GM12878 (cell line): Measurements from ENCODE around the gene RAPGEF4. TPM values are rescaled to one million over a fixed set of nuclear protein-coding genes. Genes with fewer than 3 reads are reported as not detected.

Experiments
- ATAC-seq: fragments of 200-7000 bp; cut with Tn5 transposase; 3 replicates; pipeline ENCODE4 v1.9.1; 2020; ENCODE audit warnings: mild to moderate bottlenecking, moderate library complexity
- BruUV-seq: library from RNA; stranded (reverse); fragments of 400-500 nt; replicated peaks from 2 replicates; lab custom pipeline; 2021; lab: Mats Ljungman, UMichigan
- CTCF ChIA-PET: fragments of 300-600 bp; sonication (Branson Sonifier 250); formaldehyde crosslinking; extraction: SDS; loops from one replicate; lab custom pipeline; 2021; ENCODE audit warnings: inconsistent platforms; lab: Yijun Ruan, JAX
- POLR2A ChIA-PET: fragments of 350-600 bp; formaldehyde crosslinking; extraction: SDS; loops from one replicate; lab custom pipeline; 2021; ENCODE audit warnings: inconsistent platforms; lab: Charles Lee
- RAD21 ChIA-PET: fragments of 300-600 bp; sonication (Branson Sonifier 250); formaldehyde crosslinking; loops from one replicate; lab custom pipeline; 2023; ENCODE audit warnings: antibody characterized with exemption; ENCODE audit not compliant: unreplicated experiment; lab: Charles Lee
- SMC1A ChIA-PET: fragments of 300-600 bp; sonication (Branson Sonifier 250); formaldehyde crosslinking; loops from one replicate; lab custom pipeline; 2023; ENCODE audit not compliant: unreplicated experiment, uncharacterized antibody; lab: Charles Lee
- DNase-seq: peaks from one replicate; pipeline ENCODE4 v3.0.0-alpha.2; 2011; ENCODE audit warnings: low read depth, low spot score
- FAIRE-seq: peaks from 3 replicates; lab custom pipeline; 2011; peaks lifted over from hg19 to GRCh38; lab: Jason Lieb, UNC
- H2AFZ ChIP-seq: 2 replicates; pipeline ENCODE4 v1.6.0; 2011; ENCODE audit warnings: low read depth, low read length, control low read depth; ENCODE audit not compliant: control insufficient read depth
- H3K27ac ChIP-seq: 2 replicates; pipeline ENCODE4 v1.5.1; 2011; ENCODE audit warnings: control low read depth; ENCODE audit not compliant: control insufficient read depth, insufficient read depth
- H3K27me3 ChIP-seq, 2 experiments: replicated peaks in 1 of 2; 2 replicates each; pipeline versions ENCODE4 v1.6.0 to v1.6.1; 2011; ENCODE audit warnings: low read length in 1 of 2; ENCODE audit not compliant: control insufficient read depth in 2 of 2, insufficient read depth in 2 of 2
- H3K36me3 ChIP-seq, 2 experiments: 2 replicates each; pipeline ENCODE4 v1.5.1; 2011; ENCODE audit warnings: low read length in 1 of 2; ENCODE audit not compliant: control insufficient read depth in 2 of 2, insufficient read depth in 2 of 2
- H3K4me1 ChIP-seq: 2 replicates; pipeline ENCODE4 v1.6.1; 2011; ENCODE audit warnings: mild to moderate bottlenecking, low read length, moderate library complexity, mixed read lengths; ENCODE audit not compliant: control insufficient read depth, insufficient read depth
- H3K4me2 ChIP-seq: 2 replicates; pipeline ENCODE4 v1.6.0; 2011; ENCODE audit warnings: control low read depth; ENCODE audit not compliant: control insufficient read depth, insufficient read depth
- H3K4me3 ChIP-seq: fragments of 200-600 bp; sonication (generic); 2 replicates; pipeline ENCODE4 v1.5.1; 2016
- H3K79me2 ChIP-seq: 2 replicates; pipeline ENCODE4 v1.6.0; 2011; ENCODE audit warnings: low read length; ENCODE audit not compliant: control insufficient read depth, insufficient read depth
- H3K9ac ChIP-seq: 2 replicates; pipeline ENCODE4 v1.8.0; 2011; ENCODE audit warnings: low read length, control low read depth, mixed read lengths; ENCODE audit not compliant: control insufficient read depth, insufficient read depth
- H3K9me3 ChIP-seq: replicated peaks from 3 replicates; pipeline ENCODE4 v1.5.1; 2011; ENCODE audit warnings: mild to moderate bottlenecking, low read length; ENCODE audit not compliant: control insufficient read depth, insufficient read depth
- H4K20me1 ChIP-seq: 2 replicates; pipeline ENCODE4 v1.6.0; 2011; ENCODE audit not compliant: control insufficient read depth, insufficient read depth
- ASH2L ChIP-seq: fragments of 300-600, 200-600 bp; sonication (generic); IDR thresholded peaks from 2 replicates; pipeline ENCODE4 v1.6.1; 2017; ENCODE audit warnings: low read depth, mild to moderate bottlenecking, borderline replicate concordance
- BCL11A ChIP-seq: IDR thresholded peaks from 2 replicates; pipeline ENCODE4 v1.6.1; 2011; ENCODE audit warnings: low read depth, low read length
- IRF3 ChIP-seq: fragments of 450-650 bp; IDR thresholded peaks from 2 replicates; pipeline ENCODE4 v1.6.1; 2014; ENCODE audit warnings: mild to moderate bottlenecking
- KLF5 ChIP-seq: fragments of 450-650 bp; IDR thresholded peaks from 2 replicates; pipeline ENCODE4 v1.6.1; 2014; ENCODE audit warnings: mild to moderate bottlenecking; ENCODE audit not compliant: partially characterized antibody
- POU2F2 ChIP-seq: IDR thresholded peaks from 3 replicates; pipeline ENCODE4 v1.6.1; 2011; ENCODE audit warnings: low read depth, mild to moderate bottlenecking, low read length, borderline replicate concordance
- ZNF592 ChIP-seq: fragments of 450-650 bp; IDR thresholded peaks from 2 replicates; pipeline ENCODE4 v1.6.1; 2017; ENCODE audit warnings: mild to moderate bottlenecking, moderate library complexity
- WGBS: methylation state at CpG from one replicate; pipeline ENCODE4 v1.1.6; 2016; ENCODE audit warnings: low lambda C conversion rate; ENCODE audit not compliant: insufficient replicate concordance, insufficient coverage; ENCODE audit errors: missing lambda C conversion rate; 5-methylcytosine and 5-hydroxymethylcytosine counted together
- in situ Hi-C: fragments of 300-500 bp; cut with MboI; formaldehyde crosslinking; loops from 9 replicates; pipeline ENCODE4 v1.14.3; 2018; ENCODE audit warnings: mixed read lengths
- intact Hi-C: fragments of 100-400 bp; cut with micrococcal nuclease; formaldehyde crosslinking; loops from one replicate; pipeline ENCODE4 v1.14.2; 2022; ENCODE audit not compliant: unreplicated experiment
- polyA plus RNA-seq, 11 experiments: library from polyadenylated mRNA; depleted of rRNA in 4 of 11; unstranded in 6 of 11; stranded (reverse) in 5 of 11; fragments of >200 nt; fragmentation: Nextera tagmentation in 4 of 11; fragmentation: Illumina TruSeq in 1 of 11; extraction: Ambion mirVana in 4 of 11; extraction: Trizol in 1 of 11; gene quantifications; 1 replicate in 1 of 11; 2 replicates in 10 of 11; pipeline versions ENCODE4 v1.2.1 to v1.2.3, GENCODE V29; 2011 to 2016; ENCODE audit warnings: inconsistent platforms in 2 of 11, missing spikeins in 2 of 11, low read depth in 1 of 11
- total RNA-seq, 4 experiments: library from RNA; depleted of rRNA in 3 of 4; stranded (reverse); fragments of >200 nt in 3 of 4; fragmentation: Illumina TruSeq in 1 of 4; extraction: Trizol in 1 of 4; gene quantifications; 2 replicates each; pipeline versions ENCODE4 v1.2.1 to v1.2.3, GENCODE V29; 2013 to 2021

RAPGEF4 gene
- total and polyA plus RNA-seq, 10 of the 15 experiments (the other 5 are each of a cell fraction or from before 2014, with no cell fraction given): 0.18 TPM; not detected in 8

- WGBS: 25% methylated on average over 3 of the region's 3 CpGs
- TF ChIP-seq KLF5 (no peak), ASH2L (no peak), BCL11A (no peak), IRF3 (no peak), ZNF592 (no peak), POU2F2 (no peak)
- Histone ChIP-seq H3K4me2 (no peak overlapping the region), H3K79me2 (no peaks in the 10 kb centered on the region), H3K9me3 (no peaks in the 10 kb centered on the region), H3K4me1 (no peaks in the 10 kb centered on the region), H3K4me3 (no peak overlapping the region), H3K9ac (no peak overlapping the region), H4K20me1 (no peaks in the 10 kb centered on the region), H3K36me3 (no peaks in the 10 kb centered on the region), H2AFZ (no peak overlapping the region), H3K27me3 (no peaks in the 10 kb centered on the region; a peak in 1 of 4 replicates), H3K27ac (no peak overlapping the region)
- ATAC-seq (no peak), DNase-seq (no peak), FAIRE-seq (no peak)
- RAD21 ChIA-PET: no interaction called here
- POLR2A ChIA-PET: no interaction called here
- BruUV-seq: no TSS peak
- CTCF ChIA-PET: no interaction called here
- in situ Hi-C loops: loop anchor here (25.0 kb wide), 1 partner anchor 131 kb away; no protein-coding TSS in a partner anchor
- intact Hi-C loops: no loop called here
- SMC1A ChIA-PET: no interaction called here
Measured at GRCh38 chr2:172943539-172943938, 207.9 kb downstream of the RAPGEF4 start.
